Activated CD4-positive, alpha-beta memory T cell treated with anti-CD3 and anti-CD28 coated beads for 36 hours (primary cell): ENCODE results near the gene FBXW10B. TPM values are rescaled to one million over a fixed set of nuclear protein-coding genes. Genes with fewer than 3 reads are reported as not detected.
"Not testable (repeated sequence)": the region's sequence is repeated elsewhere in the genome, so short reads cannot be mapped to it uniquely, and the experiment has no call there.

Experiments used
- CTCF ChIA-PET: fragments of 350-600 bp; sonication (Branson Sonifier 250); formaldehyde crosslinking; loops from one replicate; lab custom pipeline; 2021; ENCODE audit warnings: antibody characterized with exemption, inconsistent platforms; lab: Charles Lee
- POLR2A ChIA-PET: fragments of 350-600 bp; sonication (Branson Sonifier 250); formaldehyde crosslinking; loops from one replicate; lab custom pipeline; 2021; ENCODE audit warnings: antibody characterized with exemption; lab: Charles Lee
- DNase-seq: peaks from one replicate; pipeline ENCODE4 v3.0.0-alpha.2; 2020
- H3K27ac Mint-ChIP-seq: one replicate; pipeline ENCODE4 v1.8.0; 2021; ENCODE audit warnings: mixed read lengths
- H3K27me3 Mint-ChIP-seq: one replicate; pipeline ENCODE4 v1.8.0; 2021; ENCODE audit warnings: mixed read lengths
- H3K36me3 Mint-ChIP-seq: one replicate; pipeline ENCODE4 v1.8.0; 2021; ENCODE audit warnings: mixed read lengths
- H3K4me1 Mint-ChIP-seq: one replicate; pipeline ENCODE4 v1.8.0; 2021; ENCODE audit warnings: low read depth, mixed read lengths
- H3K4me3 Mint-ChIP-seq: one replicate; pipeline ENCODE4 v1.8.0; 2021; ENCODE audit warnings: mild to moderate bottlenecking, mixed read lengths
- H3K9me3 Mint-ChIP-seq: one replicate; pipeline ENCODE4 v1.8.0; 2021; ENCODE audit warnings: mixed read lengths
- intact Hi-C: fragments of 100-400 bp; cut with micrococcal nuclease; formaldehyde crosslinking; loops from one replicate; pipeline ENCODE4 v1.15.1; 2023
- total RNA-seq, 2 experiments: library from RNA; stranded (reverse); gene quantifications; one replicate each; pipeline ENCODE4 v1.2.3, GENCODE V29; 2021

Gene FBXW10B
- total RNA-seq, 2 experiments from 2014 or later, result 1.0 to 1.1 TPM

- POLR2A ChIA-PET, CTCF ChIA-PET, H3K4me3 Mint-ChIP-seq, intact Hi-C loops, H3K4me1 Mint-ChIP-seq, H3K9me3 Mint-ChIP-seq, H3K27ac Mint-ChIP-seq, H3K27me3 Mint-ChIP-seq, DNase-seq, H3K36me3 Mint-ChIP-seq: not testable (repeated sequence)
These were observed 3.8 kb upstream of the FBXW10B start for GRCh38 chr17:15623255-15623654.

GRCh38 chr17:15622124-15622523 is 2.6 kb upstream of the FBXW10B start:
- H3K9me3 Mint-ChIP-seq, H3K27me3 Mint-ChIP-seq, H3K27ac Mint-ChIP-seq, CTCF ChIA-PET, intact Hi-C loops, H3K36me3 Mint-ChIP-seq, H3K4me3 Mint-ChIP-seq, DNase-seq, POLR2A ChIA-PET, H3K4me1 Mint-ChIP-seq: not testable (repeated sequence)

GRCh38 chr17:15616828-15617227 is 2.7 kb downstream of the FBXW10B start:
- intact Hi-C loops, result not testable (repeated sequence)

GRCh38 chr17:15615850-15616249 is 3.7 kb downstream of the FBXW10B start:
- H3K4me1 Mint-ChIP-seq, H3K27me3 Mint-ChIP-seq, CTCF ChIA-PET, H3K36me3 Mint-ChIP-seq, intact Hi-C loops, POLR2A ChIA-PET, DNase-seq, H3K27ac Mint-ChIP-seq, H3K4me3 Mint-ChIP-seq, H3K9me3 Mint-ChIP-seq: not testable (repeated sequence)

More at GRCh38 chr17:15616828-15617227, 2.7 kb downstream of the FBXW10B start:
- H3K36me3 Mint-ChIP-seq, H3K27me3 Mint-ChIP-seq, H3K4me1 Mint-ChIP-seq, H3K9me3 Mint-ChIP-seq, DNase-seq, H3K27ac Mint-ChIP-seq, CTCF ChIA-PET, H3K4me3 Mint-ChIP-seq, POLR2A ChIA-PET: not testable (repeated sequence)

GRCh38 chr17:15613111-15613510 is 6.4 kb downstream of the FBXW10B start:
- DNase-seq, H3K4me1 Mint-ChIP-seq, H3K27ac Mint-ChIP-seq, intact Hi-C loops, H3K9me3 Mint-ChIP-seq, H3K27me3 Mint-ChIP-seq, H3K36me3 Mint-ChIP-seq, CTCF ChIA-PET, POLR2A ChIA-PET, H3K4me3 Mint-ChIP-seq: not testable (repeated sequence)

- CTCF ChIA-PET, H3K4me3 Mint-ChIP-seq, intact Hi-C loops, POLR2A ChIA-PET, H3K9me3 Mint-ChIP-seq, DNase-seq, H3K27me3 Mint-ChIP-seq, H3K27ac Mint-ChIP-seq, H3K36me3 Mint-ChIP-seq: not testable (repeated sequence)
- peaks cover 27% of the 10 kb centered on the region for H3K4me1 Mint-ChIP-seq
These were observed 26.5 kb downstream of the FBXW10B start for GRCh38 chr17:15592960-15593359.

- H3K27me3 Mint-ChIP-seq, H3K4me3 Mint-ChIP-seq, H3K9me3 Mint-ChIP-seq, H3K36me3 Mint-ChIP-seq, POLR2A ChIA-PET, intact Hi-C loops, DNase-seq, H3K27ac Mint-ChIP-seq, CTCF ChIA-PET: not testable (repeated sequence)
- peaks cover 29% of the 10 kb centered on the region for H3K4me1 Mint-ChIP-seq
These were observed 27.5 kb downstream of the FBXW10B start for GRCh38 chr17:15591986-15592385.

- CTCF ChIA-PET, DNase-seq, POLR2A ChIA-PET, H3K36me3 Mint-ChIP-seq, intact Hi-C loops, H3K27me3 Mint-ChIP-seq, H3K4me3 Mint-ChIP-seq, H3K9me3 Mint-ChIP-seq, H3K27ac Mint-ChIP-seq: not testable (repeated sequence)
- peaks cover 29% of the 10 kb centered on the region for H3K4me1 Mint-ChIP-seq
These were observed 28.7 kb downstream of the FBXW10B start for GRCh38 chr17:15590844-15591243.

- POLR2A ChIA-PET, intact Hi-C loops, H3K27me3 Mint-ChIP-seq, CTCF ChIA-PET, H3K27ac Mint-ChIP-seq, H3K36me3 Mint-ChIP-seq, H3K9me3 Mint-ChIP-seq: not testable (repeated sequence)
- peak; percentile 62 for DNase-seq
- peak overlapping the region; percentile 36 for H3K4me3 Mint-ChIP-seq
- H3K4me1 Mint-ChIP-seq, result peaks cover 29% of the 10 kb centered on the region
These were observed 29.7 kb downstream of the FBXW10B start for GRCh38 chr17:15589544-15590536.

GRCh38 chr17:15588017-15588416 is 31.5 kb downstream of the FBXW10B start:
- H3K9me3 Mint-ChIP-seq, H3K36me3 Mint-ChIP-seq, CTCF ChIA-PET, DNase-seq, intact Hi-C loops, H3K4me3 Mint-ChIP-seq, H3K27me3 Mint-ChIP-seq, POLR2A ChIA-PET, H3K27ac Mint-ChIP-seq: not testable (repeated sequence)
- peaks cover 29% of the 10 kb centered on the region for H3K4me1 Mint-ChIP-seq

- CTCF ChIA-PET, H3K36me3 Mint-ChIP-seq, H3K4me3 Mint-ChIP-seq, H3K27ac Mint-ChIP-seq, POLR2A ChIA-PET, H3K9me3 Mint-ChIP-seq, intact Hi-C loops, H3K4me1 Mint-ChIP-seq, DNase-seq, H3K27me3 Mint-ChIP-seq: not testable (repeated sequence)
These were observed 36.2 kb downstream of the FBXW10B start for GRCh38 chr17:15583313-15583712.

- CTCF ChIA-PET, H3K9me3 Mint-ChIP-seq, intact Hi-C loops, POLR2A ChIA-PET, H3K4me1 Mint-ChIP-seq, DNase-seq, H3K27me3 Mint-ChIP-seq, H3K4me3 Mint-ChIP-seq, H3K27ac Mint-ChIP-seq, H3K36me3 Mint-ChIP-seq: not testable (repeated sequence)
These were observed 38.0 kb downstream of the FBXW10B start for GRCh38 chr17:15581462-15581861.

- intact Hi-C loops, H3K4me1 Mint-ChIP-seq, H3K27me3 Mint-ChIP-seq, CTCF ChIA-PET, H3K27ac Mint-ChIP-seq, H3K4me3 Mint-ChIP-seq, H3K9me3 Mint-ChIP-seq, POLR2A ChIA-PET, H3K36me3 Mint-ChIP-seq, DNase-seq: not testable (repeated sequence)
These were observed 42.7 kb downstream of the FBXW10B start for GRCh38 chr17:15576848-15577247.
